ENCODE measurements around the gene KPNA6.

KPNA6 gene

DNA sequence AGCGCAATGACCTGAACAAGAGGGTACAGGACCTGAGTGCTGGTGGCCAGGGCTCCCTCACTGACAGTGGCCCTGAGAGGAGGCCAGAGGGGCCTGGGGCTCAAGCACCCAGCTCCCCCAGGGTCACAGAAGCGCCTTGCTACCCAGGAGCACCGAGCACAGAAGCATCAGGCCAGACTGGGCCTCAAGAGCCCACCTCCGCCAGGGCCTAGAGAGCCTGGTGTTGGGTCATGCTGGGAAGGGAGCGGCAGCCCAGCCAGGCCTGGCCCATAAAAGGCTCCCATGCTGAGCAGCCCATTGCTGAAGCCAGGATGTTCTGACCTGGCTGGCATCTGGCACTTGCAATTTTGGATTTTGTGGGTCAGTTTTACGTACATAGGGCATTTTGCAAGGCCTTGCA, 87.1 kb downstream of the KPNA6 start:
- DNase-seq = no peak

DNA sequence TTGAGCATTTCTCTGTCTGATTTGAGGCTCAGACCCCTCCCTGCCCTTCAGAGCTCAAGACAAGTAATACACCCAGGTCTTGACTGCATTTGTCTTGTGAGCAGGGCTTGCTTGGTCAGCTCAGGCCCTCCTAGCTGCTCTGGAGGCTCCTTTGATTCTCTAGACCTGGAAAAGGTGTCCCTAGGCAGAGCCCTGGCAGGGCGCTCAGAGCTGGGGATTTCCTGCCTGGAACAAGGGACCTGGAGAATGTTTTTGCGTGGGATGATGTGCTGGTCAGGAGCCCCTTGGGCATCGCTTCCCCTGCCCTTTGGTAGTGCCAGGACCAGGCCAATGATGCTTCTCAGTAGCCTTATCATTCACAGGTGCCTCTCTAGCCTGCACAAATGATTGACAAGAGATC, 87.7 kb downstream of the KPNA6 start:
- no peak for DNase-seq

DNA sequence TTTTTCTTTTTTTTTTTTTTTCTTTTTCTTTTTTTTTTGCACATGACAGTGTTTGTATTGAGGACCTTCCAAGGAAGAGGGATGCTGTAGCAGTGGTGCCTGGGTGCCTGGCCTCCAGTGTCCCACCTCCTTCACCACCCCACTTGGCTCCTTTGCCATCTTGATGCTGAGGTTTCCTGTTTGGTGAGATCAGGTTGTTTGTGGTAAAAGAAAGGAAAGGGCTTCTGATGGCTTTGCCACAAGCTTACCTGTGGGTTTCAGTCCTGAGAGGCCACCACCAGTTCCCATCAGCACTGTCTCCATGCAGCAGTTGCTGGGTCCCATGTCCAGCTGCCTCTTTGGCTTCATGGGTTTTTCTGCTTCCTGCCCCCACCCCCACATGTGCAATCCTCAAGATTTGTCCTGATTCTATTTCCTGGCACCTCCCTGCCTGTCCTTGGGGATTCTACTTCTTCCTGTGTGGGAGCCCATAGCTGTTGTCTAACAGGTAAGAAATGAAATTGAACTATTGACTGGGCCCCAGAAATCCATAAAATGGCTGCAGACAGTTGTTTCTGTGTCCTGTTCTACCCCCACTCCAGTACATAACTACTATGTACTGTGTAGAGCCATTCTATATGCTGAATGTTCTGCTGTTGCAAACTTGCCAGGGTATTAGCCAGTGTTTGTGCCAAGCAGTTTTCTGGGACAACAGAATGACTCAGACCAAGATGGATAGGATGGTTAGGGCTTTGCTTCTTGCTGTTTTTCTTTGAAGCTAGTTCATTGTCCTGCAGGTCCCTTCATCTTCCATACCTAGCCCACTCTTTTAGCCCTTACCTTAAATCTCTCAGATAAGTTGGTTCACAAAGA, 88.3 kb downstream of the KPNA6 start:
- DNase-seq = peak in 1 of 2 donors; percentile 49

DNA sequence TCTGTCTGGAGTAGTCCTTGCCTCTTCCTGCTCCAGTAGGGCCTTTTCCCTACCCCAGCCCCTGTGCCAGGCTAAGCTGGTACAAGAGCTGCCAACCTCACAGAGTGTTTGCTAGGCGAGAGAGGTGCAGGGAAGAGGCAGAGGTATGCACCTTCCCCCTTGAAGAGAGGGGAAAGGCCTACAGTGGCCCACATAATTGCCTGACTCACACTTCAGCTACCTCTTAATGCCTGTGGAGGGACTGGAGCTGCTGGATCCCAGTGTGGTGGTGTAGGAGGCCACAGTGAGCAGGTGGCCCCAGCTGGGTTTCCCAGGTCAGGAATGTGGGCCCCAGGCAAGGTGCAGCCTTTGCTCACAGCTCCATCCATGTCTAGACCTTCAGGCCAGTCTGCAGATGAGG, 89.2 kb downstream of the KPNA6 start:
- no peak for DNase-seq

DNA sequence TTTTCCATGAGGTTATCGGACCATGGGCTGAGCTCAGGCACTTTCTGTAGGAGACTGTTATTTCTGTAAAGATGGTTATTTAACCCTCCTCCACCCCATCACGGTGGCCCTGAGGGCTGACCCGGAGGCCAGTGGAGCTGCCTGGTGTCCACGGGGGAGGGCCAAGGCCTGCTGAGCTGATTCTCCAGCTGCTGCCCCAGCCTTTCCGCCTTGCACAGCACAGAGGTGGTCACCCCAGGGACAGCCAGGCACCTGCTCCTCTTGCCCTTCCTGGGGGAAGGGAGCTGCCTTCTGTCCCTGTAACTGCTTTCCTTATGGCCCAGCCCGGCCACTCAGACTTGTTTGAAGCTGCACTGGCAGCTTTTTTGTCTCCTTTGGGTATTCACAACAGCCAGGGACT, 90.0 kb downstream of the KPNA6 start:
- no peak for DNase-seq

DNA sequence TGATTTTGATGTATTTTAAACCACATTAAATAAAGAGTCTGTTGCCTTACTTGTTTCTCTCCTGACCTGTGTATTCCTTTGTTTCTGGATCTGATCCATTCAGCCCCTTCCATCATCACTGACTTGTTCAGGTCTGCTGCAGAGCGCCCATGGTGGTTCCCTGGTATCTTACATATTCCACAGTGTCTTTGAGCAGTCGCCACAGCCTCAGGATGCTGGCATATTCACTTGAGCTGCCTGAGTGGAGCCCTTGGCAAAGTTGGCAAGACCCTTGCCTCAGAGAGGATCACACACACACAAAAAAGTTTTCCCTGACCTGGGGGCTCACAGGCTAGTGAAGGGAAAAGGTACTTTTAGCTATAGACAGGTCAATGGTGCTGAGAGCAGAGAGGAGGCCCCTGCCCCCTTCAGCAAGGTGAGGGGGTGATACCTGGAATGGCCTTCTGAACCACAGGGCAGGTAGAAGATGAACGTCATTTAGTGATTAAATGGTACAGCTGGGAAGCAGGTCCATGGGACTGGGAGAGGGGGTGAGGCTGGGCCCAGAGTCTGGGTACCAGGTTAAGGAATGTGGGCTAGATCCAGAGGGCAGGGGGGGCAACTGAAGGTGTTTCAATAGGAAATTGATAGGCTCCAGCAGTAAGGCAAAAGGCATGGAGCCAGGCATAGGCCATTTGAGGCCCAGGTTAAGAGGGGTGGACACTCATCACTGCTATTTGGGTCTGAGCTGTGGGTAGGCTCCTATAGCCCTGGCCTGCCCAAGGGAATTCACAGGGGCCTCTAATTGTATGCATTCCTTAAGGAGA, 90.6 kb downstream of the KPNA6 start:
- DNase-seq = no peak

DNA sequence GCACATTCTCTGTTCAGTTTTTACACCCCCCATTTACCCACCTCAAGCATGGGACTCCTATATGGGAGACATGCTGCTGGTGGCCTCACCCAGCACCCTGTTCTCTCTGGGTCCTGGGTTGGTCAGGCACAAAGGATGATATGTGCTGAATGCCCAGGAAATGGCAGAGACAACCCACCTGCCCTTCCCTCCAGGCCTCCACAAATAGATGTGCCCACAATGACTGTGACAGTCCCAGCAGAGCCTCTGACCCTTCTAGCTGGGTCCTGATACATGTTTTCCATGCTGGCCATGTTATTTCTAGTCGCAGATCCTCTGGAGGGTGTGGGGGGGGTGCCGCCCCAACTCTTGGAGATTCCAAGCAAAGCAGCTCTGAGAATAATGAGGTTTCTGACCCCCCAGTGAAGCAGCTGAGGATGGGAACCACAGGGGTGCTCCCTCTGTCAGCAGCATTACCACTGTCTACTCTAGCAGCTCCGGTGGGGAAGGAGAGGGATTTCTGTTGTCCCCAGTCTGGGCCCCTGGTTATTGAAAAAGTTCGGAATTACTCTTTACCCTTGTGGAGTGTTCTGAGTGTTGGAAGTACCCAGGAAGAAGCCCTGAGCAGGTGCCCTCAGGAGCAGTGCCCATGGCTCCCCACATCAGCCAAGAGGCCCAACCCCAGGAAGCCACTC, 91.3 kb downstream of the KPNA6 start:
- DNase-seq = no peak

DNA sequence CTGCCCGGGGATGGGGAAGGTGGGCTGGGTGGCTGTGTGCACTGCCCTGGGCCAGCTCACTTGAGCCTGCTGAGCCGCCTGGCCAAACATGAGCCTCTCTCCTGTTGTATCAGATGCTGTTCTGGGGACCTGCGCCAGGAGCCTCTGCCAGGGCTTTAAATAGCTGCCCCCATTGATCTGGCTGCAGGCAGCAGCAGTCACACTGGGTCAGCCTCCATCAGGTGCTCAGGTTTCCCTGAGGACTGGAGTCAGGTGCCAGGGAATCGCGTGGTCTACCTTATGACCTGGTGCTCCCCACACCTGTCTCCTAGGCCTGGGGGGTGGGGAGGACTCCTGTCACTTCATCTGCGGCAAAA, 91.8 kb downstream of the KPNA6 start:
- no peak for DNase-seq

DNA sequence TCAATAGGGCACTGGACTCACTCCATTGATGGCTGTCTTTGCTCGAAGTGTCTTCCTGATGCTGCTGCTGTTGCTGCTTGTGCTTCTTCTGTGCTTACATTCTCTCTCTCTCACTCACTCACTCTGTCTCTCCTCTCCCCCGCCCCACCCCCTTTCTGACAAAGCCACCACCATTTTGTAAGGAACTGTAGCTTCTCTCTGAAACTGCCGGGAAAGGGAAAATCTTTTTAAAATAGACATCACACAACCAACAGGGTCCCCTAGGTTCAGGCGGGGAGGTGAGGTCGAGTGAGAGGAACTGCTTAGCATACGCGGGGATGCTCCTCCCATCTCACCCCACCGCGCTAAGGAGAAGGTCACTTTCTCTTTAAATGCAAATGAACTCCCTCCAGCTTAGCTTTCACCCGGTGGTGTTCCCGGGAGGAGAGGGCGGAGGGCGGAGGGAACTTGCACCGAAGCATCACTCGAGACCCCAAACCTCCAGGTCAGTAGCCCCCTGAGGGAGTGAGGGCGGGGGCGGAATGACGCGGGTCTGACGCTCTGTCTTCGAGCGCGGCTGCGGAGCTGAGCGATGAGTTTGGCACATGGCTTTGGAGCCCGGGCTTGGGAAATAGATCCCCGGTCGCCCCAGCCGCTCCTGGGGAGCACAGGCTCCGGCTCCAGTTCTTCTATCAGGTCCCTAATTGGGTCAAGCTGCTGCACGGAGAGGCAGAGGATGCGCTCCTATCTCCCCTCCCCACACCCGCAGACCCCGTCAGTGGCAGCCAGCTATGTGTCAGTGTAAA, 92.6 kb downstream of the KPNA6 start, which contains the start of gene CCDC28B:
Gene CCDC28B, plus strand, starts transcription at position 370 of the 785 bp plus-strand sequence. CDS start 1,341 bp downstream, outside the sequence.
- peak; percentile 53 to 61 for DNase-seq

DNA sequence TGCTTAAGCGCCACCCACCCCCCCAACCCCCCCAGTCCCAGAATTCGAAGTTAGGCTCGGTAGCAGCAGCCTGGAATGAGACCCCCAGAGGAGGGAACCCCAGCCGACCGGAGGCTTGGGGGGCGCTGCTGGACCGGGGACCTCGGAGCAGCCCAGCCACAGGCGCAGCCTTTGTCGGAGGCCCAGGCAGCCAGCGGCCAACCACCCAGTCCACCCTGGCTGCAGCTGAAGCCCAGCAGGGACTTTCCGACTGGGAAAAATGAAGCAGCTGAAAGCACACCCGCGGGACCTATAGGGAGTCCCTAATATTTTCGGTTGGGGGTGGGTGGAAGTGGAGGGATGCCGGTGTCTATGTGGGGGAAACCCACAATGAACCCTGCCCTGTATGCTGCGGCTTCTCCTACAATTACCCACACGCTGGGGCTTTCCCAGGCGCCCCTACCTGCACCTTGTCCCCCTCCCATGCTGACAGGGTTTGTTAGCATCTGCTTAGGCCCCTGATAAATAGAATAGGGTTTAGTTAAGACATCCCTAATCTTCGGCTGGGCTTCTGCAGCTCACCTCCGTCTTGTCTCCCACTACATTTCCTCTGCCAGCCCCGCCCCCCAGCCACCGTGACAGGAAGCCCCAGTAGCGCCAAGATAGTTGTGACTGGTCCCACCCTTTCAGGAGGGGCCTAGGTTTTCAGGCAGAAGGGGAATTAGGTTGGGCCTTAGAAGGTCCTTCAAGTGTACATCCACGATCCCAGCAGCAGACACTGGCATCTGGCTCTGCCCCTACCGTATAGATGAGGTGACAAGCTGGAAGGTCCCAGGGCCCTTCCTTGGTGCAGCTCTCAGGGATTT, 93.4 kb downstream of the KPNA6 start:
- peak; percentile 77 to 85 for DNase-seq

DNA sequence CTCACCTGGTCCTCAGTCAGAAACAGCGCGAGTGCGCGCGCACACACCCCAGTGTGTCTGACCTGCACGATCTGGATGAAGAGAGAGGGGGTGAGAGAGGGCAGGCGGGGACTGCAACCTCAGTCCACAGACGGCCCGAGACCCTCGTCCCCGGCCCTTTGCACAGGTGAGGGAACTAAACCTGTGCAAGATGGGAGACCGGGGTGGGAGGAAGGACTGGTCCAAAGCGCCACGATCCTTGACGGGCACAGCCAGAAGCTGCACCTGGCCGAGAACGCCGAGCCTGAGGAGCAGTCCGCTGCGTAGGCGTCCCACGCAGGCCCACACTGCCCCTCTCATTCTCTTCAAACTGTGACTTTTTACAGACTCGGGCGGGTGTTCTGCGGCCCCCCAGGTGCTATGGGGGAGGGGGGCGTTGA, 97.1 kb downstream of the KPNA6 start:
- DNase-seq = no peak

DNA sequence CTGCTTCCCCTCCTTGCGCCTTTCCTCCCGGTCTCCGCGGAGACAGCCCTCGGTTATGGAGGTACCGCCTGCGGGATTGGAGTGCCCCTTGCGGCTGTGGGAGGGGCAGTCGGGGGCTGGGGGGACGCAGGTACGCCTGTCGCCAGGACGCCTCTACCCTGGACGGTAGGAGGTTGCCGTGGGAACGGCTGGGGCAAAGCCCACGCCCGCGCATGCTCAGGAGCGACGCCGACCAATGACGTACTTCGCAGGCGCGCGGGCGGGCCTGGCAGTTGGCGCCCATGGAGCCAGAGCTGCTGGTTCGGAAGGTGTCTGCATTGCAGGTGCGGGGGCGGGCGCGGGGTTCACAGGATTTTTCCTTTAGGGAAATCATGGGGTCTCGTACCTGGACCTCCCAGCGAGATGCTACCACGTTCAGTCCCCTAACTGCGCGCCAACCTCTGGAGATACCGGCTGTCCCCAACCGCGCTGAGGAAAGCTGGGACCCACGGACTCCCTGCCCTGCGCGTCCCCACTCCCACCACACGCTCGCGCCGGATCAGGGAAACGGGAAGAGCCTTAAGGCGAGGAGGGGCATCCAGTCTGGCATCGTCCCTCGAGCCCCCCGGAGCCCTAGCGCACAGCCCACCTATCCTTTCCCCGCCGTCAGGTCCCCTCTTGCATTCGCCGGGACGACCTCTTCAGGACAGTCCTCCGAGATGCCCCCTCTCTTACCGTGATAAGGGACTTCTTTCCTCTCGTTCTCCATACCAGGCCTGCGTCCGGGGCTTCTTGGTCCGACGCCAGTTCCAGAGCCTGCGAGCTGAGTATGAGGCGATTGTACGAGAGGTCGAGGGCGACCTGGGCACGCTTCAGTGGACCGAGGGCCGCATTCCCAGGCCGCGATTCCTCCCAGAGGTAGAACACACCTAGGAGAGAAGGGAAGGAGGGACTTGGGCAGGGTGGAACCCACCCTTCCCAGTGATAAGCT, 97.8 kb downstream of the KPNA6 start, which contains the start of gene IQCC:
Gene IQCC, plus strand, starts transcription at position 271 of the 970 bp plus-strand sequence. Its CDS starts 11 bp downstream, at position 282.
- DNase-seq = peak; percentile 88 to 89

DNA sequence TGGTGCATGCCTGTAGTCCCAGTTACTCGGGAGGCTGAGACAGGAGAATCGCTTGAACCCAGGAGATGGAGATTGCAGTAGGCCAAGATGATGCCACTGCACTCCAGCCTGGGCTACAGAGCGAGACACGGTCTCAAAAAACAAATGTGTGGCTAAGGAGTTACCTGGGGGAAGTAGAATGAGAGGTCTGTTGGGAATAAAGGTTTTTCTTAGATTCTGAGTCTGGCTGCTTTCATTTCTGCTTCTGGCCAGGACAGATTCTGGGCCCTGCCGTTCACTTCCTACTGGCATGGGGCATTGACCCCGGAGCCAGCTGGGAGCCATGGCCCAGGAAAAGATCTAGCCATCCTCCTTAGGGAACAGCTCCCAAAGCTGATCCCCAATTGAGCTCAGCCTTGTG, 100.6 kb downstream of the KPNA6 start:
- no peak for DNase-seq

DNA sequence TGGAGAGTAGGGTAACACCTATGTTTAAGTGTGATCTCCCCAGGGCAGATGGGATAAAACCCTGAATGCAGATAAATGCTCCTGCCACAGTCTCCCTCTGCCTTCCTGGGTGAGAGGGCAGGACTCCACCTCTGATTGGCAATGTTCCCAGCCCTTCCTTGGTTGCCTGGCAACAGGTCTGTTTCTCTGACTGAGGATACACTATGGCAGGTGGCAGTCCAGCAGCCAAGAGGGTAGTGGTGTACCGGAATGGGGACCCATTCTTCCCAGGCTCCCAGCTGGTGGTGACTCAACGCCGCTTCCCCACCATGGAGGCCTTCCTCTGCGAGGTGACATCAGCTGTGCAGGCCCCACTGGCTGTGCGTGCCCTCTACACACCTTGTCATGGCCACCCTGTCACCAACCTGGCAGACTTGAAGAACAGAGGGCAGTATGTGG, 101.1 kb downstream of the KPNA6 start, which contains the start of gene DCDC2B:
Gene DCDC2B, plus strand, starts transcription at position 199 of the 438 bp plus-strand sequence. Its CDS starts 5 bp downstream, at position 204.
- no peak for DNase-seq

DNA sequence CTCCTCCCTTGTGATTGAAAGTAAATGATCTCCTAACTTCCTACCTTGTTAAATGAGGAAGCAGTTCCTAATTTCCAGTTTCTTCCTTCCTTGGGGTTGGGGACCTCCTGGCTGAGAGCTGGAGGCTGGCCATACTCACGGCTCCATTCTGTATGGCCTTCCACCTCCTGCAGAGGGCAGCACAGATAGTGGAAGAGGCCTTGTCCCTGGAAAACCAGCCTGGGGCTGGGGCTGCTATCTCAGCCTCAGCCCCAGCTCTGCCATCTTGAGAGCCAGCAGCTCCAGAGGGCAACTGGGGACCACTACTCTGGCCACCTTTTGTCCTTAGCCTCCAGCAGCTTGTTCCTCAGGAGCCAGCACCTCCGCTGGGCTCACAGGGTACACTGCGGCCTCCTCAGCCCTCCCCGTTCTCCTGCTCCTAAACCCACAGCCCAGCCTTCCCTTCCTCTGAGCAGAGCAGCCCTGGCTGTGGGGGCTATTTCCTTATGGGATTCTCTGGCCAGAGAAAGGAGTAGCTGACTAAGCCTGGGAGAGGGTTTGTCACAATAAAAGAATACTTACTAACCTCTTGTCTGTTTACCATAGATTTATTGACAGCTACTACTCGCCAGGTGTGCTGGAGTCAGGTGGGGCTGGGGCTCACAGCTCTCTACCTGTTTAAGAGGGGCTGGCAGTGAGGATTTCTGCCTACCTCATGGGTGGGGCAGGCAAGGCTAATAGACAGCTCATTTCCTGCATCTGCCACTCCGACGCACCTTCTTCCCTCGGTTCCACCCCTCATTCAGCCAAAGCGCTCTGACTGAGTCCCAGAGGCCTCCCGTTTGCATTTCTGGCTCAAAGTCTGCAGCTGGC, 108.0 kb downstream of the KPNA6 start:
- DNase-seq = peak; percentile 64 to 69

DNA sequence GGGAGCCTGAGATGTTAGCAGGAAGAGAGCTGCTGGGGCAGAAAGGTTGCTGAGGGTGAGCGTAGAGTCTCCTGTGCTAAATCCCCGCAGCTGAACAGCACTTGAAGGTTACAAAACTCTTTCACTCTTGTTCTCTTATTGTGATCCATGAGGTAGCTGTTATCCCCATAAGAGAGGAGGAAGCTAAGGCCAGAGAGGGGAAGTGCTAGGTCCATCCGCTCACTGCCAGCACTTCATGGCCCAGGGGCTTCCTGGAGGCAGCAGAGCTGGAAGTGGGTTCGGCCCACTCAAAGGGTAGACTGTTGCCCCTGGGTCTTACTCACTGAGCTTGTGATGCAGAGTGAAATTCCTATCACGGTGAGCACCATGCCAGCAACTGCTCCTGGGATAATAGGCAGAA, 108.7 kb downstream of the KPNA6 start:
- DNase-seq = no peak

DNA sequence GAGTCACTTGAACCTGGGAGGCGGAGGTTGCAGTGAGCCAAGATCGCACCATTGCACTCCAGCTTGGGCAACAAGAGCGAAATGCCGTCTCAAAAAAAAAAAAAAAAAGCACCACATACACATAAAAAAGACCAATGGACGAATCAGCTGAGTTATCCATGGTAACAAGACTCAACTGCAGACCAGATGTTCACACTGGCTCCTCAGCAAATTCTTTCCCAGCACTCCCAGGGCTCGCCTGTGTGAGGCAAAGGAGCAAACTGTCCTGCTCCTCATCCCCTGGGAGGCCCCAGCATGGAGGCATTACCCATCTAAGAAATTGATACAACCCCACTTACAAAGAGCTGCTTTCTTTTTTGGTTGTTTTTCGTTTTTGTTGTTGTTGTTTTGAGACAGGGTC, 111.2 kb downstream of the KPNA6 start:
- DNase-seq = no peak

DNA sequence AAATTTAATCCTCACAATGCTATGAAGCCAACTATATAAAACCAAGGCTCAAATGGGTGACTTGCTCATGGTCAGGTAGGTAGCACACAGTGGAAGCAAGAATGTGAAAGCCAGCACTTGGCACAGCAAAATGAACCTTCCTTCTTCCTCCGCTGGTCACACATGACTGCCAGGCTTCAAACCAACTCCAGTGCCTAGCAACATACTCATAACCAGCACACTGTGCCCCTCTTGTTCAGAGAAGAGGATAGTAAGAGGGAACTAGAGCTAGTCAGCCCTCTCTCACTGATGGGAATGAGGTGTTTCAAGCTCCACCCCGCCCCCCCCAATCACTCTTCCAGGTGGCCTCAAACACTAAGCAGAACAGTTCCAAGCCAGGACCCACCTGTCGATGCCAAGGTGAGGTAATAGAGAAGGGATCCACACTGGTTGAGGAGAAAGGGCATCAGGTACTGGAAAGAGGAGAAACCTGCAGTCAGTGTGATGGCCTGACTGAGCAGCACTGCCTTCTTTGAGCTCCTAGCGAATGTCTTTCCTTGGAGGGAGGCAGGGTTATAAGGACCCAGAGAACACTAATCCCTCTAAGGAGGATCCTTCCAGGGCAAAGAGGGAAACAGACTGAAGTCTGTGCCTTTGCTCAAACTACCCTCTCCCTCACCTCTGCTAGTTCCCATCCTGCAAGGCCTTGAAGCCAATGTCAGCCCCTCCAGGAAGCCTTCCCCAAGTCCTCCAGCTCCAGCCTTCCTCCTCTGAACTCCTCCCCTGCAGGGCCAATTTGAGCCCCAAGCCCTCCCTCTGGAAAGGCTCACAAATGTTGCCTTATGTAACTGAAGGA, 113.1 kb downstream of the KPNA6 start:
- no peak for DNase-seq

Data from CD4-positive, alpha-beta T cell treated with Interleukin-4 for 1 hour (primary cell).